GM12892 (cell line): ENCODE results near the gene KPNA6.

ENCODE experiments used
- POLR2A ChIP-seq: IDR thresholded peaks from 2 replicates; pipeline ENCODE4 v1.6.1; 2011; ENCODE audit warnings: low read depth, low read length, control low read depth
- POLR2AphosphoS5 ChIP-seq: IDR thresholded peaks from 2 replicates; pipeline ENCODE4 v1.6.1; 2011; ENCODE audit warnings: low read depth, low read length, control low read depth
- TAF1 ChIP-seq: IDR thresholded peaks from 2 replicates; pipeline ENCODE4 v1.6.1; 2011; ENCODE audit warnings: low read depth, mild to moderate bottlenecking, control low read depth, low read length, borderline replicate concordance

GRCh38 chr1:32208891-32209328, 101.1 kb downstream of the KPNA6 start, which contains the start of gene DCDC2B:
- TF ChIP-seq POLR2A (no peak), POLR2AphosphoS5 (no peak), TAF1 (no peak)
